NK-92 (cell line): ENCODE measurements around the gene ADGRL3.
"Not testable (repeated sequence)": the region's sequence is repeated elsewhere in the genome, so short reads cannot be mapped to it uniquely, and the experiment has no call there.

Experiments
- DNase-seq: peaks from one replicate; lab custom pipeline; 2025; ENCODE audit not compliant: unreplicated experiment; lab: John Stamatoyannopoulos, UW

Gene ADGRL3

GRCh38 chr4:61782133-61782532 lies 582.0 kb downstream of the ADGRL3 start:
- no peak for DNase-seq

GRCh38 chr4:61783050-61783449 lies 582.9 kb downstream of the ADGRL3 start:
- DNase-seq: no peak

GRCh38 chr4:61785761-61786160 lies 585.6 kb downstream of the ADGRL3 start:
- DNase-seq: no peak

- no peak for DNase-seq
Observed at GRCh38 chr4:61786211-61786610, 586.1 kb downstream of the ADGRL3 start.

- no peak for DNase-seq
Observed at GRCh38 chr4:61795998-61796397, 595.9 kb downstream of the ADGRL3 start.

- no peak for DNase-seq
Observed at GRCh38 chr4:61799794-61800193, 599.7 kb downstream of the ADGRL3 start.

GRCh38 chr4:61805227-61805626 lies 605.1 kb downstream of the ADGRL3 start:
- no peak for DNase-seq

GRCh38 chr4:61805979-61806378 lies 605.9 kb downstream of the ADGRL3 start:
- no peak for DNase-seq

- no peak for DNase-seq
Observed at GRCh38 chr4:61812171-61812570, 612.0 kb downstream of the ADGRL3 start.

- DNase-seq: no peak
Observed at GRCh38 chr4:61817071-61817470, 616.9 kb downstream of the ADGRL3 start.

GRCh38 chr4:61820136-61820535 lies 620.0 kb downstream of the ADGRL3 start:
- no peak for DNase-seq

- no peak for DNase-seq
Observed at GRCh38 chr4:61824454-61824853, 624.3 kb downstream of the ADGRL3 start.

- no peak for DNase-seq
Observed at GRCh38 chr4:61827907-61828391, 627.8 kb downstream of the ADGRL3 start.

GRCh38 chr4:61828960-61829359 lies 628.8 kb downstream of the ADGRL3 start:
- DNase-seq: no peak

- no peak for DNase-seq
Observed at GRCh38 chr4:61831987-61832386, 631.9 kb downstream of the ADGRL3 start.

GRCh38 chr4:61837395-61837794 lies 637.3 kb downstream of the ADGRL3 start:
- no peak for DNase-seq

- no peak for DNase-seq
Observed at GRCh38 chr4:61838072-61838471, 637.9 kb downstream of the ADGRL3 start.

- no peak for DNase-seq
Observed at GRCh38 chr4:61841714-61842113, 641.6 kb downstream of the ADGRL3 start.

- DNase-seq: no peak
Observed at GRCh38 chr4:61851126-61851525, 651.0 kb downstream of the ADGRL3 start.

GRCh38 chr4:61852105-61852504 lies 652.0 kb downstream of the ADGRL3 start:
- not testable (repeated sequence) for DNase-seq

GRCh38 chr4:61853041-61853440 lies 652.9 kb downstream of the ADGRL3 start:
- DNase-seq: no peak

- DNase-seq: no peak
Observed at GRCh38 chr4:61860376-61860775, 660.2 kb downstream of the ADGRL3 start.

- DNase-seq: no peak
Observed at GRCh38 chr4:61864286-61864685, 664.2 kb downstream of the ADGRL3 start.
